Gastroesophageal sphincter (tissue), 4 donors: ENCODE measurements around the gene RNASE8. TPM values are rescaled to one million over a fixed set of nuclear protein-coding genes. Genes with fewer than 3 reads are reported as not detected.

Experiments used
- ATAC-seq: fragments of 150-250 bp; one replicate; pipeline ENCODE4 v1.9.1; 2016; ENCODE audit warnings: mild to moderate bottlenecking, moderate library complexity
- H3K27ac ChIP-seq, 4 donors: fragments of 200-600 bp; sonication (generic) in 3 of 4; 1 replicate in 3 of 4; 2 replicates in 1 of 4; pipeline ENCODE4 v1.5.1; 2016 to 2019
- H3K27me3 ChIP-seq: fragments of 200-600 bp; sonication (generic); one replicate; pipeline ENCODE4 v1.5.1; 2019
- H3K36me3 ChIP-seq, 2 donors: fragments of 200-600 bp; sonication (generic); one replicate each; pipeline ENCODE4 v1.5.1; 2019; ENCODE audit warnings: control low read depth in 1 of 2
- H3K4me1 ChIP-seq, 3 donors: fragments of 200-600 bp; sonication (generic); 1 replicate in 2 of 3; 2 replicates in 1 of 3; pipeline ENCODE4 v1.5.1; 2016 to 2019; ENCODE audit warnings: control low read depth in 2 of 3
- H3K4me3 ChIP-seq, 2 donors: fragments of 200-600 bp; sonication (generic); one replicate each; pipeline ENCODE4 v1.5.1; 2019; ENCODE audit warnings: mild to moderate bottlenecking in 1 of 2, moderate library complexity in 1 of 2
- H3K9me3 ChIP-seq, 3 donors: fragments of 200-600 bp; sonication (generic); one replicate each; pipeline ENCODE4 v1.5.1; 2017 to 2019; ENCODE audit warnings: control low read depth in 2 of 3
- CTCF ChIP-seq, 4 experiments: fragments of 200-600 bp in 2 of 4; fragments of 450-650 bp in 2 of 4; sonication (generic) in 1 of 4; IDR thresholded peaks; one replicate each; pipeline ENCODE4 v1.5.1; 2017 to 2019; ENCODE audit warnings: antibody characterized with exemption in 4 of 4, mild to moderate bottlenecking in 2 of 4, moderate library complexity in 2 of 4
- EP300 ChIP-seq: sonication (generic); formaldehyde crosslinking; IDR thresholded peaks from one replicate; pipeline ENCODE4 v1.6.1; 2017; ENCODE audit warnings: antibody characterized with exemption, mild to moderate bottlenecking
- POLR2A ChIP-seq, 2 donors: fragments of 450-650 bp; IDR thresholded peaks; one replicate each; pipeline ENCODE4 v1.6.1; 2017; ENCODE audit warnings: antibody characterized with exemption in 2 of 2, mild to moderate bottlenecking in 2 of 2, moderate library complexity in 1 of 2
- POLR2AphosphoS5 ChIP-seq: sonication (generic); formaldehyde crosslinking; IDR thresholded peaks from one replicate; pipeline ENCODE4 v1.6.1; 2017; ENCODE audit warnings: antibody characterized with exemption
- WGBS, 2 donors: methylation state at CpG; one replicate each; pipeline ENCODE4 v1.1.5; 2018; ENCODE audit warnings: low coverage in 1 of 2; 5-methylcytosine and 5-hydroxymethylcytosine counted together
- total RNA-seq, 4 donors: library from RNA; depleted of rRNA; stranded (reverse); fragments of >200 nt; gene quantifications; one replicate each; pipeline ENCODE4 v1.1.0, GENCODE V29; 2016

The RNASE8 gene
- total RNA-seq, 4 donors from 2014 or later = not detected

GRCh38 chr14:21050597-21050996 is 7.0 kb upstream of the RNASE8 start:
- no peak overlapping the region for H3K4me3 ChIP-seq
- 61 to 72% methylated on average over 3 of the region's 3 CpGs for WGBS, 2 donors
- H3K36me3 ChIP-seq = no peaks in the 10 kb centered on the region
- no peaks in the 10 kb centered on the region for H3K9me3 ChIP-seq
- H3K27ac ChIP-seq = no peak overlapping the region
- no peak for TF ChIP-seq POLR2A (IDR thresholded peaks at IDR 0.05)
- no peak for TF ChIP-seq POLR2AphosphoS5
- TF ChIP-seq EP300 = no peak
- no peak for TF ChIP-seq CTCF (IDR thresholded peaks at IDR 0.05)
- H3K27me3 ChIP-seq = no peaks in the 10 kb centered on the region
- no peak for ATAC-seq
- H3K4me1 ChIP-seq = peaks cover 0 to 5% (median 0%) of the 10 kb centered on the region in 3 donors

GRCh38 chr14:21053184-21054122 is 4.2 kb upstream of the RNASE8 start:
- Histone ChIP-seq H3K9me3 (no peaks in the 10 kb centered on the region), H3K4me3 (no peak overlapping the region), H3K27ac (no peak overlapping the region), H3K36me3 (no peaks in the 10 kb centered on the region), H3K4me1 (no peaks in the 10 kb centered on the region), H3K27me3 (no peaks in the 10 kb centered on the region)
- 88 to 94% methylated on average over 3 to 12 of the region's 20 CpGs for WGBS, 2 donors
- no peak for ATAC-seq
- TF ChIP-seq POLR2AphosphoS5 = no peak
- TF ChIP-seq EP300 = no peak
- TF ChIP-seq CTCF (IDR thresholded peaks at IDR 0.05) = no peak
- TF ChIP-seq POLR2A (IDR thresholded peaks at IDR 0.05) = no peak

- no peak for ATAC-seq
- no peaks in the 10 kb centered on the region for H3K36me3 ChIP-seq
- WGBS, 2 donors = 68 to 86% methylated on average over 2 of the region's 3 CpGs
- no peak overlapping the region for H3K27ac ChIP-seq
- H3K4me3 ChIP-seq = no peak overlapping the region
- no peaks in the 10 kb centered on the region for H3K4me1 ChIP-seq
- H3K9me3 ChIP-seq = no peaks in the 10 kb centered on the region
- TF ChIP-seq POLR2A (IDR thresholded peaks at IDR 0.05) = no peak
- TF ChIP-seq EP300 = no peak
- no peak for TF ChIP-seq CTCF (IDR thresholded peaks at IDR 0.05)
- TF ChIP-seq POLR2AphosphoS5 = no peak
- H3K27me3 ChIP-seq = no peaks in the 10 kb centered on the region
These were observed 3.4 kb upstream of the RNASE8 start for GRCh38 chr14:21054123-21054767.

- TF ChIP-seq POLR2AphosphoS5 = no peak
- TF ChIP-seq EP300 = no peak
- no peak for TF ChIP-seq CTCF (IDR thresholded peaks at IDR 0.05)
- no peak for TF ChIP-seq POLR2A (IDR thresholded peaks at IDR 0.05)
- H3K9me3 ChIP-seq = no peaks in the 10 kb centered on the region
- no peak for ATAC-seq
- 74 to 83% methylated on average over 3 to 4 of the region's 4 CpGs for WGBS, 2 donors
- no peaks in the 10 kb centered on the region for H3K27me3 ChIP-seq
- H3K4me3 ChIP-seq = no peak overlapping the region
- no peaks in the 10 kb centered on the region for H3K4me1 ChIP-seq
- no peaks in the 10 kb centered on the region for H3K36me3 ChIP-seq
- H3K27ac ChIP-seq = no peak overlapping the region
These were observed 2.9 kb upstream of the RNASE8 start for GRCh38 chr14:21054768-21055145.
